Hematopoietic multipotent progenitor cell treated with erythropoietin and hydrocortisone succinate and interleukin-3 and kit ligand, for 4 days (in vitro differentiated cells): ENCODE results near the gene TC2N.
"Not testable (repeated sequence)": the region's sequence is repeated elsewhere in the genome, so short reads cannot be mapped to it uniquely, and the experiment has no call there.

Experiments used
- DNase-seq: peaks from one replicate; pipeline ENCODE4 v3.0.0-alpha.2; 2015

Gene TC2N

DNA sequence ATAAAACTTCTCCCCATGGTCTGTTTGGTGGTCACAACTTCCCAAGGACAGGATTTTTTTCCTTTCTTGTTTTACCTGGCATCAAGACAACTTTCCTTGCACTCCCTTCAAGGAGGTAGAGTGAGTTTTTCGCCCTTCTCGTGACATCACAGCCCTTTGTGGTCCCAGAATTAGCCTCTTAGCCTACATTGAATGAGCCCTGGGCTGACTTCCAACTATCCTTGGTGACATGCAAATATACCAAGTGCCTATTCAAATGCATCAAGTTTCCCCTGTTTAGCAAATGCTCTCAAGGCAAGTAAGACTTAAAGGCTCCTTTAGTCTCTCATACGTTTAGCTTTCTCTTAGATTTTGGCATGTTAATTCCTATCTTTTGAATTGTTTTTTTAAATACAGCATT lies 36.6 kb downstream of the TC2N start:
- DNase-seq = peak; percentile 27

DNA sequence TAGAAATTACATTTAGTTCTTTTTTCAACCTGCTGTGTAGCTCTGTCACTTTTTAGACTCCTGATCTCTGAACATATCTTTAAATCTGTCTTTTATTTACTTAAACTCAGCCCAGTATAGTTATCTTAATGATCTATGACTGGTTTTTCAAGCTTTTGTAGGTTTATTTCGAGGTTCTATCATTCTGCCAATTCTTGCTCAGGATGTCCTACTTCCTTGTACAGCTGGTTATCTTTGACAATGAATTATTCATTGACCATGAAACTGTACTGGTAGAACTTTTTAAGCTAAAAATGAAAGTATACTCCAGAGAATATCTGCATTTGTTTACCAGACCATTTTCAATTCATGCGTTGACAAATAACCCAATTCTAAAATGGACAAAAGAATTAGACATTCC lies 37.8 kb downstream of the TC2N start:
- DNase-seq = peak; percentile 17

- DNase-seq = no peak
These were observed 39.6 kb downstream of the TC2N start for GRCh38 chr14:91827746-91828145.

DNA sequence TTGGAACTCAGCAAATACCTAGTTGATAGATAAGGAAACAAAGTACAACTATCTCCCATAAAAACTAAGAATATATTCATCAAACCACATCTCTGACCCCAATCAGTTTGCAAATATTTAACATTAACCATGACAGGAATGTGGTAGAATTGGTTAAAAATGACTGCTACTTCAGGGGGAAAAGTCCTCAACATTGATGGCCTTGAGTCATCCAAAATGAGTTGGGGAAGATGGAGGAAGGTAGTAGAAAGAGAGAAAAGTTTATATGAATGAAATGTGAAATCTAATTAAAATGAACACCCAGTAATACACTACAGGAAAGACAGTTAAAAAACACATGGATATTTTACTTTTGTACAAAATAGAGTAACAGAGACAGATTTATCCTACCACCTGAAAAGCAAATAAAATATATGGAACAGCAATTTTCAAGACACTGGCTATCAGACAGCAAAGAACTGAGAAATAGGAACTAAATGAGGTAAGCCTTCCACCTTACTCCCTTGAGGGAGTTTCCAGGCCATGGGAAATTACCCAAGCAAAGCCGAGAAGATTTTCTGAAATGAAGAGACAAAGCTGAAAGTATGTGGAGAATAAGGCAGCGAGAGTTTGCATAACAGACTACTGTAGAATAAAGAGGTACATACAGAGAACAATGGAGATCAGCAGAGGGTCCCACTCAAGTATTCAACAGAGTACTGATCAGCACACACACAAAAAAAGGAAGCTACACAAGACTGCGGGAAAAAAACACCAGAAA lies 49.6 kb downstream of the TC2N start:
- DNase-seq = no peak

GRCh38 chr14:91814317-91814716 lies 53.0 kb downstream of the TC2N start:
- no peak for DNase-seq

DNA sequence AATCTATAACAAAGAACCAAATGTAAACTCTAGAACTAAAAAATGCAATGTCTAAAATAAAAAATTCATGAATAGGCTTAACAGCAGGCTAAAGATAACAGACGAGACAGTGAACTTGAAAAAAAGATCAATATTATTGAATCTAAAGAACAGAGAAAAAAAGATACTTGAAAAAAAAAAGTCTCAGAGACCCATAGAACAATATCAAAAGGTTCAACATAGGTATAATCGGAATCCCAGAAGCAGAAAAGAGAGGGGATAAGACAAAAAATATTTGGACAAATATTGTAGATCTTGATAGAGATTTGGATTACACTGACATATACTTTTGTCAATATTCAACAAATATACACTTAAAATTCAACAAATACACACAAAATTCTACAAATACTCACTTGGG lies 56.6 kb downstream of the TC2N start:
- no peak for DNase-seq

DNA sequence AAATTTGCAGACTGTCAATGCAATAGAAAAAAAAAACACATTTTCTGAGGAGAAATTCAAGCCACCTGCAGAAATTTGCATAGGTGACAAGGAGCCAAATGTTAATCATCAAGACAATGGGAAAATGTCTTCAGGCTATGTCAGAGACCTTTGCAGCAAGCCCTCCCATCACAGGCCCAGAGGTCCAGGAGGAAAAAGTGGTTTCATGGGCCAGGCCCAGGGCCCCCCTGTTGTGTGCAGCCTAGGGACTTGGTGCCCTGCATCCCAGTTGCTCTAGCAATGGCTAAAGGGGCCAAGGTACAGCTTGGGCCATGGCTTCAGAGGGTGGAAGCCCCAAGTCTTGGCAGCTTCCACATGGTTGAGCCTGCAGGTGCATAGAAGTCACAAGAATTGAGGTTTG lies 60.6 kb downstream of the TC2N start:
- DNase-seq = no peak

- not testable (repeated sequence) for DNase-seq
These were observed 61.2 kb downstream of the TC2N start for GRCh38 chr14:91806094-91806493.

GRCh38 chr14:91805659-91806058 lies 61.7 kb downstream of the TC2N start:
- no peak for DNase-seq

DNA sequence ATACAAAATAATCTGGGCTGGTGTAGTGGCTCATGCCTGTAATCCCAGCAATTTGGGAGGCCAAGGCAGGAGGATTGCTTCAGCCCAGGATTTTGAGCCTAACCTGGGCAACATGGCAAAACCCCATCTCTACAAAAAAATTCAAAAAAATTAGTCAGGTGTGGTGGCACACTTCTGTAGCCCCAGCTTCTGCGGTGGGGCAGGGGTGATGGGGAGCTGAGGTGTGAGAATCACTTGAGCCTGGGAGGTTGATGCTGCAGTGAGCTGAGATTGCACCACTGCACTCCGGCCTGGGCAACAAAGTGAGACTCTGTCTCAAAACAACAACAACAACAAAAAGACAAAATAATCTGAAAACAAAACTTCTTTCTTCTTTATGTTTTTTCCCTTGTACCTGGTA lies 66.0 kb downstream of the TC2N start:
- no peak for DNase-seq

GRCh38 chr14:91796617-91797347 lies 70.6 kb downstream of the TC2N start:
- DNase-seq = no peak

DNA sequence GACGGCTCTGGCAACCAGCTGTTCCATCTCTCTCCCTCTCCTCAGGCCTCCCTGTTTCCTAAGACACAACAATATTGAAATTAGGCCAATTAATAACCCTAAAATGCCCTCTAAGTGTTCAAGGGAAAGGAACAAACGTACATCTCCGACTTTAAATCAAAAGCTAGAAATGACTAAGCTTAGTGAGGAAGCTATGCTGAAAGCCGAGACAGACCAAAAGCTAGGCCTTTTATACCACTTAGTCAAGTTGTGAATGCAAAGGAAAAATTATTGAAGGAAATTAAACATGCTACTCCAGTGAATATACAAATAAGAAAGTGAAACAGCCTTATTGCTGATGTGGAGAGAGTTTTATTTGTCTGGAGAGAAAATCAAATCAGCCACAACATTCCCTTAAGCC lies 73.6 kb downstream of the TC2N start:
- no peak for DNase-seq

GRCh38 chr14:91786188-91786587 lies 81.1 kb downstream of the TC2N start:
- no peak for DNase-seq

DNA sequence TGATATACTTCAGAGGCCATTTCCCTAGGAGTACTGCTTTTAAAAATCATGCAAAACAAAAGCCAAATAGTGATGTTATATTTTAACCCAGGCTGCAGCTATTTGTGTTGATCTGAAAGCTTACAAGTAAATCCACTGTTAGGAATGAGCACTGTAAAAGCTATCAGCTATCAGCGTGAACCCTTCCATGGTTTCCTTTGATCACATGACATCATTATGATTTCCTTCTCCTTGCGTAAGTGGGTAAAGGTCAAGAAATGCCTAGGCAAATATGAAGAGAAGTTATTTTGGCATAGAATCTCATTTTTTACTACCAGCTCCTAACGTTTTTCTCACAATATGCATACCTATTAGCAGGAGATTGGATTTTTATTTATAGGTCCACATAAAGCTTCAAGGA lies 86.9 kb downstream of the TC2N start:
- DNase-seq = peak; percentile 6

DNA sequence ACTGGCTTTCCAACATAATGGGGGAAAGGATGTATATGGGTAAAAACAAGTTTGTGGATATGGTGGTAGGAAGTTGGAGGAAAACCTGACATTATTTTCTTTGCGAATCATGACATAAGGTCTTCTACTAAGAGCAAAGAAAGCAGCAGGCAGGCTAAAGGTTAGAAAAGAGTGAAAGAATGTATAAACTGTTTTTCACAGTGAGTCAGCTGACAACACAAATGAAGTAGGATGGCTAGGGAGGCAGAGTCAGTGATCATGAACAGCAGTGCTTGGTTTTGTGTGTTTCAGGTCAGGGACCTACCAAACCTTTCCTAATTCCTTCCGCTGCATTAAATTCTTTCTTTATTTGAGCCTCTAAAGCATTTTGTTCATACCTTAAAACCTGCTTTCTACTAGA lies 89.1 kb downstream of the TC2N start:
- DNase-seq = no peak

GRCh38 chr14:91774140-91775096 lies 92.9 kb downstream of the TC2N start:
- peak; percentile 61 for DNase-seq

DNA sequence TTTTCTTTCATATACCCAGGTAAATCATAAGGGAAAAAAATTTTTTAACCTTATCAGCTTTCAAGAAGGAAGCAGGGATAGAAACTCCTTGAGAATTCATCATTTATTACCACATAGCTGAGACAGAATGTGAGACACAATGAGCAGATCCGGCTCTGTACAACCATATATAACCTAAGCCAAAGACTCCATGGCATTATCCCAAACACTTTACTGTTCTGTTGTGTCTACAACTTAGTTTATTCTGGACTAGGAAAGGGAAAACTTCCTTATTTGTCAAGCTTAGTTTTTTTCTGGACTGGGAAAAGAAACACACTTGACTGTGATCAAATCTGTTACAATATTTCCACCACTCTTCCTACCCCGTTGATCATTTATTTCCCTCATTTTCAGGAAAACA lies 97.2 kb downstream of the TC2N start:
- no peak for DNase-seq

DNA sequence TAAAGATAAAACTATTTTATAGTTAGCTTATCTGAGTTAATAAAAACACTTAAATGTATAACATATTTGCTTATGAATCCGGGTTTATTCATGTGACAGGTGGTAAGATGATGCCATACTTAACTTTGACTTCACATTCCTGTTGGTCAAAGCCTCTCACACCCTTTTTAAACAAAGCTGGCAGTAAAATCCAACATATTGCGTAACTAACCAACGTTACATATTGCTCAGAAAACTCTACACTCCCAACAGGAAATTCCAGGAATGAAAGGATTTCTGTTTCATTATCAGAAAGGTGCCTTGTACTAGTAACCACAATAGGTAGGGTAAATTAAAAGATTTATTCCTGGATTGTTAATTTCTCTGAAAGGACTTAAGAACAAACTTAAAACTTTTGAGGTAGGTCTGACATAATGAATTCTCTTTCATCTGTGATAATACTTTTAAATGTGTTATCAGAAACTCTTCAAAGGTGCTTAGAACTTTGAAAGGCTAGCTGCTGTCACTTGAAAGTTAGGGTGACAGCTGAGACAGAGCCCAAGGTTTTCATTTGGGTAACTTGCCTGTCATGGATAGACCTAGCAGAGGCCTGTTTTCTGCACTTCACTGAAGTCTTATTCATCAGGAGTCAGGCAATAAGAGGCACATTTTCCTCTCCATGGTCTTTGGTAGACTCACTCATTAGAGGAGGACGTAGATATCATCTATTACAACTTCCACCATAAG lies 111.6 kb downstream of the TC2N start:
- DNase-seq = no peak

DNA sequence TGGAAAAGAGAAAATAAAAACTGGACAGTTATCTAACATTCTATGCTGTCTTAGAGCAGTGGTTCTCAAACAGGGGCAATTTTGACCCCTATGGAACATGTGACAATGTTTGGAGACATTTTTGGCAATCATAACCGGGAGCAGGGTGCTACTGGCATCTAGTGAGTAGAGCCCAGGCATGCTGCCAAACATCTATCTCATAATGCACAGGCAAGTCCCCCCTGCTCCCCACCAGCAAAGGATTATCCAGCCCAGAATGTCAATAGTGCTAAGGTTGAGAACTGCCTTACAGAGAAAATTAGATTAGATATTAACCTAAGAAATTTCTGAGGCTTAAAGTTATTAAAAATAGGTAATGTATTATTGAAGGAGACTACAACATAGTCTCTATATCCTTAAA lies 112.5 kb downstream of the TC2N start:
- no peak for DNase-seq

DNA sequence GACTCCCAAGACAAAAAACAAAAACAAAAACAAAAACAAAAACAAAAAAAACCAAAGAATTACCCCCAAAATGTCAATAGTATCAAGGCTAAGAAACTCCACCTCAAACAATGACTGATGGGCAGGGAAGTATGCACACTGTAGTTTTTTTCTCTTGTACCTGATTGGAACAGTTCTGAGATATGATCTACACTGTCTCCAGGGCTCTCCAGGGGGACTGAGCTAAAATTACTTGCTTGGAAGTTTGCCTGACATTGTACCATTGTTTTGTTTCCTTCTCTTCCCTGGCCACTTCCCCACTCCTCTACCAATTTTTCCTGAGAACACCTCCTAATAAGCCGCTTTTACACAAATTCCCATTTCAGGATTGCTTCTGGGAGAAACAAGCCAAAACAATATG lies 113.2 kb downstream of the TC2N start:
- DNase-seq = no peak

DNA sequence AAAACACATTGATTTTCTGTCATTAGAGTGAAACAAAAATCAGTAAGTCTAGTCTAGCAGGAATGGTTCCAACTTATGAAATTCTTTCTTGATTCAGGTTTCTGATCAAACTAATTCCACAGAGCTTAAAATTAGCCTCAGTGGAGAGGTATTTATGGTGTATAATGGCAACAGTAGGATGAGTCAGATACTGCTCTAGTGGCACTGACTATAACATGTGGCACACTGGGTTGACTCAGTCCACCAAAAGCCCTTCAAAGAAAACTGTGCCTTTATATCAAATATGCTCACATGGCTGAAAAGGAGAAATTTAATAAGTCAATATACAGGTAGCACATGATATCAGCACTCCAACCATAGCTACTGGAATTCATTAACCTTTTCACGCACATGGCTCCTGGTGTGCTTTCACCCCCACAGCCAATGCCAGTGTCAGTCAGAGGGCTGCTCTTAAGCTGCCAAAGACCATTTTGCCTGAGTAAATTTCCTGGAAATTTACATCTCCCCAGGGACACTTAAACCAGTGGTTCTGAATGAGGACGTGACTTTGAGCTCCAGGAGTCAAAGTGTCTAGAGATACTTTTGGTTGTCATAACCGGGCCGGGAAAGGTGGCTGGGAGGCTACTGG lies 113.7 kb downstream of the TC2N start:
- no peak for DNase-seq

DNA sequence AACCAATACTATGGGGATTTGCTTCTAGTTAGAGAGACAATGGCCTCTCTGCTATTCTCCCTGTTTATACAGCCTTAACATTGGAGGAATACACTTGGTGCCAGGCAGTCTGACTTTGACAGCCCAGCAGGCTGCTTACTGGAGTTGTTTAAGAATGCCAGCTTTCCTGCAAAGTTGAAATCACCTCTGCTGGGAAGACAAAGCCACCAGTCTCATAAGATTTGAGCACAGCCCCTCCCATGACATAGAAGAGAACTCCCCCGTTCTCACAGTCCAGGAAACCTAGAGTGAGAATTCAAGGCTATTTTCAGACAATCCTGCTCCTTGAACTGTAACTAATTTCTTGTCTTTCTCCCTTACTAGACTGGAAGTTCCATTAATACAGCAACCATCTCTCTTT lies 114.4 kb downstream of the TC2N start:
- no peak for DNase-seq
